ENCODE measurements around the gene TMEM52. TPM values are rescaled to one million over a fixed set of nuclear protein-coding genes. Genes with fewer than 3 reads are reported as not detected.

The TMEM52 gene
- total RNA-seq, 1 experiment from 2014 or later: 4.1 TPM

GRCh38 chr1:1966071-1966740 is 47.1 kb upstream of the TMEM52 start:
- H3K27ac ChIP-seq (ENCODE audit: low read depth, low read length, poor library complexity, severe bottlenecking): no peak overlapping the region
- H3K36me3 ChIP-seq (ENCODE audit: insufficient read depth, low read length, poor library complexity, severe bottlenecking): no peaks in the 10 kb centered on the region
- TF ChIP-seq EZH2 (IDR thresholded peaks at IDR 0.05; ENCODE audit: borderline replicate concordance, low read depth, low read length, poor library complexity, severe bottlenecking) (no peak), CTCF (conservative IDR thresholded peaks at IDR 0.05; ENCODE audit: low read depth, low read length) (no peak)
- ChIA-PET CTCF (no interaction called here), POLR2A (ENCODE audit: low non-redundant PET) (no interaction called here)
- no peaks in the 10 kb centered on the region for H3K9me3 ChIP-seq (ENCODE audit: low read depth, low read length, poor library complexity, severe bottlenecking)
- H3K27me3 ChIP-seq (replicated peaks; ENCODE audit: insufficient read depth, low read depth, low read length, poor library complexity): no peaks in the 10 kb centered on the region
- H3K4me3 ChIP-seq (ENCODE audit: low read depth, low read length, poor library complexity, severe bottlenecking): no peak overlapping the region
- H3K4me1 ChIP-seq (ENCODE audit: insufficient read depth, low read length, poor library complexity, severe bottlenecking): no peaks in the 10 kb centered on the region
- intact Hi-C loops (cut with micrococcal nuclease; ENCODE audit: unreplicated experiment): no loop called here
- DNase-seq (ENCODE audit: low spot score): no peak
- BruUV-seq (replicated peaks): no TSS peak

DNA sequence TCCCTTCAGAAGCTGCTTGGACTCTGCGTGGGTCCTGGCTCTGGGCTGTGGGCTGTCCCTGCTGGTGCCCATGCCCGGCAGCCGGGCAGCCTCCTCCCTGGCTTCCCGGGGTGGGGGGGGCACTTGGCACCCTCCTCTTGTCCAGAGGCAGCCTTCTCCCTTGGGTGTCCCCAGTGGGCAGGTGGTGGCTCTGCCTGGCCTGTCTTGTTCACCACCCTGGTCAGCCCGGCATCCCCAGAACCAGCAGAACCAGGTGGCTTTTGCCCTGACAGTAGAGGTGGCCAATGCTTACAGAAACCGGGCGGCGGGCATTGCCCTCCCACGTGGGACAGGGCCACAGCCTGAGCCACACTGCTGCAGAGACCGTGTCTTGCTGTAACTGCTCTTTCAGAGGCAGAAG is 46.5 kb upstream of the TMEM52 start:
- H3K4me3 ChIP-seq (ENCODE audit: low read depth, low read length, poor library complexity, severe bottlenecking): no peak overlapping the region
- intact Hi-C loops (cut with micrococcal nuclease; ENCODE audit: unreplicated experiment): no loop called here
- POLR2A ChIA-PET (ENCODE audit: low non-redundant PET): no interaction called here
- H3K27ac ChIP-seq (ENCODE audit: low read depth, low read length, poor library complexity, severe bottlenecking): no peak overlapping the region
- no peaks in the 10 kb centered on the region for H3K27me3 ChIP-seq (replicated peaks; ENCODE audit: insufficient read depth, low read depth, low read length, poor library complexity)
- no peaks in the 10 kb centered on the region for H3K4me1 ChIP-seq (ENCODE audit: insufficient read depth, low read length, poor library complexity, severe bottlenecking)
- CTCF ChIA-PET: no interaction called here
- no peak for TF ChIP-seq CTCF (conservative IDR thresholded peaks at IDR 0.05; ENCODE audit: low read depth, low read length)
- TF ChIP-seq EZH2 (IDR thresholded peaks at IDR 0.05; ENCODE audit: borderline replicate concordance, low read depth, low read length, poor library complexity, severe bottlenecking): no peak
- no peaks in the 10 kb centered on the region for H3K9me3 ChIP-seq (ENCODE audit: low read depth, low read length, poor library complexity, severe bottlenecking)
- no peak for DNase-seq (ENCODE audit: low spot score)
- no peaks in the 10 kb centered on the region for H3K36me3 ChIP-seq (ENCODE audit: insufficient read depth, low read length, poor library complexity, severe bottlenecking)
- no TSS peak for BruUV-seq (replicated peaks)

GRCh38 chr1:1964811-1965210 is 45.7 kb upstream of the TMEM52 start:
- CTCF ChIA-PET: no interaction called here

More at GRCh38 chr1:1964811-1965210, 45.7 kb upstream of the TMEM52 start:
- no TSS peak for BruUV-seq (replicated peaks)
- intact Hi-C loops (cut with micrococcal nuclease; ENCODE audit: unreplicated experiment): no loop called here
- TF ChIP-seq CTCF (conservative IDR thresholded peaks at IDR 0.05; ENCODE audit: low read depth, low read length) (no peak), EZH2 (IDR thresholded peaks at IDR 0.05; ENCODE audit: borderline replicate concordance, low read depth, low read length, poor library complexity, severe bottlenecking) (no peak)
- H3K4me3 ChIP-seq (ENCODE audit: low read depth, low read length, poor library complexity, severe bottlenecking): no peak overlapping the region
- H3K4me1 ChIP-seq (ENCODE audit: insufficient read depth, low read length, poor library complexity, severe bottlenecking): peaks cover 3% of the 10 kb centered on the region
- POLR2A ChIA-PET (ENCODE audit: low non-redundant PET): no interaction called here
- H3K36me3 ChIP-seq (ENCODE audit: insufficient read depth, low read length, poor library complexity, severe bottlenecking): no peaks in the 10 kb centered on the region
- H3K9me3 ChIP-seq (ENCODE audit: low read depth, low read length, poor library complexity, severe bottlenecking): no peaks in the 10 kb centered on the region
- no peak overlapping the region for H3K27ac ChIP-seq (ENCODE audit: low read depth, low read length, poor library complexity, severe bottlenecking)
- H3K27me3 ChIP-seq (replicated peaks; ENCODE audit: insufficient read depth, low read depth, low read length, poor library complexity): no peaks in the 10 kb centered on the region
- no peak for DNase-seq (ENCODE audit: low spot score)

Measured in A673 (cell line).